Glomerular endothelial cell (primary cell): ENCODE results near the gene SNX18. TPM values are rescaled to one million over a fixed set of nuclear protein-coding genes. Genes with fewer than 3 reads are reported as not detected.

ENCODE experiments used
- DNase-seq: peaks from one replicate; pipeline ENCODE4 v3.0.0-alpha.2; 2011; ENCODE audit warnings: low read depth, low spot score; ENCODE audit errors: extremely low read depth
- total RNA-seq: library from RNA; depleted of rRNA; stranded (reverse); fragments of >200 nt; gene quantifications from 2 replicates; pipeline ENCODE4 v1.2.3, GENCODE V29; 2015

SNX18 gene
- total RNA-seq, 1 donor from 2014 or later, result 29.2 TPM

GRCh38 chr5:54538156-54538555 is 20.6 kb downstream of the SNX18 start:
- no peak for DNase-seq

GRCh38 chr5:54539001-54539400 is 21.4 kb downstream of the SNX18 start:
- DNase-seq, result no peak

- DNase-seq, result no peak
Observed at GRCh38 chr5:54540286-54540685, 22.7 kb downstream of the SNX18 start.

GRCh38 chr5:54541823-54542783 is 24.5 kb downstream of the SNX18 start:
- DNase-seq, result no peak

DNA sequence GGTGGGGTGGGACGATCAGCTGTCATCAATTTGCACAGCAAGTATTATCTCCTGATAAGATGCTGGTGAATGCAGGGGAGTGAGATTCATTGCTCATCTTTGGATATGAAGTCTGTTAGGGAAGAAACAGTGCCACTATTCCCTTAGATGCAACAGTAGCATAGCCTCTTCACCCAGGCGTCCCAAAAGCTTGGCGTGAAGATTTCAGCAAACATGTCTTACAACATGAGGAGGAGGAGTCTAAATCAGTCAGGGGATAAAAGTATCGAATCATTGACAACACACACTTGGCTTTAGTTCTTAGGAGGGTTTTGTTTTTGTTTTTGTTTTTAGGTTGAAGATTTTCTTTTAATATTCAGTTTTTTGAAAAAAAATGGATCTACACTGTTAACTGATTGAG is 26.5 kb downstream of the SNX18 start:
- DNase-seq, result no peak

- no peak for DNase-seq
Observed at GRCh38 chr5:54545796-54546195, 28.2 kb downstream of the SNX18 start.

- no peak for DNase-seq
Observed at GRCh38 chr5:54547711-54548250, 30.2 kb downstream of the SNX18 start.

GRCh38 chr5:54548565-54548964 is 31.0 kb downstream of the SNX18 start:
- no peak for DNase-seq

DNA sequence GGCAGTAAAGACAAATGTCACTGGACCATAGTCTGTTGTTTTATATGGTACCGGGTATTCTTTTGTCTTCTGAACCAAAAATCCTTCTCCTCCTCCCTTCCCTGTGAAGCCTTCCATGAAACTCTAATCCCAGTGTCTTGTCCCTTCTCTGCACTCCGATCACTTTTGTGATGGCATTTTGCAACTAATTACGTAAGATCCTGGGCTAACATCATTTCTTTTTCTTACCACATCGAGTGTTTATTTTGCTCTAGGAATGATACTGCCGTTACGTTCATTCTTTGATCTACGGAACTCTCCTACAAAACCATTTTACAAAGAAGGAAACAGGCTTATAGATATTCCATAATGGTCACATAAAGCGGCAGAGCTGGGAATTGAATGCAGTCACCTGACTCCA is 33.7 kb downstream of the SNX18 start:
- no peak for DNase-seq

DNA sequence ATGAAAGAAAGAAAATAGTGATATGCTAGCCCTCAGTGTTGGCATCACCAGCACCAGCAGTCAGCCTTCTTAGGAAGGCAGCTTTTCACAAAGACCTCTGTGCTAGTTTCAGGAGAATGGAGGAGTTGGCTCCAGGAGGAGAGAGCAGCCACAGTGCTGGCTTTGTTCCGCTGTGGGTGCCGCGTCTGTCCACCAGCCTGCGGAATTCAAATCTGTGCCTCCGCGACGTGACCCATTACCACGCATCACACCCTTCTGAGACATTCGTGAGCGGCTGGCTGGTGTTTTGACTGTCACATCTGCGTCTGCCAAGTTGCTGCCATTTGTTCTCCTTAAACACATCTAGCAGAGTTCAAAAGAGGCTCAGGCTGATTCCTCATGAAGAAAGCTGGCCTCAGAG is 34.4 kb downstream of the SNX18 start:
- no peak for DNase-seq

DNA sequence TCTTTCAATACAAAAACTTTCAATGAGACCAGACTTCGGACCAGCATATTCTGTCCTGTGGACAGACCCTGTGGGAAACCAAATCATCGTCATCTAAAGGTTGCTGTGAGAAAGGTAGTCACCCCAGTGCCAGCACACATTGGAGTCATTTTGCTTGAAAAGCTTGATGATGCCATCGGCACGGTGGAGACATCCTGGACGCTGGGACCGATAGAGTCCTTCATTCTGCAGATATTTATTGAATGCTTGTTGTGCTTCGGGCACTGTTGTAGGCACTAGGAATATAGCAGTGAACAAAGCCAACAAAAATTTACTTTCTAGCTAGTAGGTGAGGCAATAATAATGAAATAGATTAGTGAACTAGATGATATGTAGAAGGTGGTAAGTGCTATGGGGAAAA is 34.9 kb downstream of the SNX18 start:
- no peak for DNase-seq

GRCh38 chr5:54553659-54554207 is 36.2 kb downstream of the SNX18 start:
- DNase-seq, result no peak

DNA sequence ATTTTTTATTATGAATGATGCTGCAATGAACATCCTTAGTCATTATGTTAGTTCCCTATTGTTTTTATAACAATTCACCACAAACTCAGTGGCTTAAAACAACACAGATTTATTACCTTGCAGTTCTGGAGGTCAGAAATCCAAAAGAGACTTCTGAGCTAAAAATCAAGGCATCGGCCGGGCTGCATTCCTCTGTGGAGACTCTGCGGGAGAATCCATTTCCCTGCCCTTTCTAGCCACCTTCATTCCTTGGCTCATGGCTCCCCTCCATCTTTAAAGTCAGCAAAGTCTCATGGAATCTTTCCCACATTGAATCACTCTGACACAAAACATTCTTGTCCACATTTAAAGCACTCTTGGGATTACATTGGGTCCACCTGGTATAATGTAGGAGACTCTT is 38.6 kb downstream of the SNX18 start:
- DNase-seq, result no peak

GRCh38 chr5:54558362-54558761 is 40.8 kb downstream of the SNX18 start:
- DNase-seq, result peak; percentile 63

DNA sequence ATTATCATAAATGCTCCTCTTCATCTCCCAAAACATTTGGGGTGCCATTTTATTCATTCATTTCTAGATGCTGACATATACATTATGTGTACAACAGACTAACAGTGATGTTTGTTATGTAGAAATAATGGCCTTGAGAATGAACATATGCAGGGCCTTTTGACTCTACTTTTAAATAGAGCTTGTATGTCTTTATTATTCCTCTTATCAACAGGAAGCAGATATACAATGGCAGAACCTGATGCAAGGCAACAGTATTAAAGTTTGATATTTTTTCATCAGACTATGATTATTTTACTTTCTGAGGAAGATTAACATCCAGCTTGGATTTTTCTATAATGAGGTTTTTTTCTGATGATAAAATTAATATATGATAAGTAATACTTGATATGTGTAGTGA is 44.1 kb downstream of the SNX18 start:
- DNase-seq, result no peak

GRCh38 chr5:54563083-54563761 is 45.7 kb downstream of the SNX18 start:
- DNase-seq, result no peak

GRCh38 chr5:54567996-54568395 is 50.4 kb downstream of the SNX18 start:
- DNase-seq, result no peak

- no peak for DNase-seq
Observed at GRCh38 chr5:54570916-54571315, 53.4 kb downstream of the SNX18 start.

DNA sequence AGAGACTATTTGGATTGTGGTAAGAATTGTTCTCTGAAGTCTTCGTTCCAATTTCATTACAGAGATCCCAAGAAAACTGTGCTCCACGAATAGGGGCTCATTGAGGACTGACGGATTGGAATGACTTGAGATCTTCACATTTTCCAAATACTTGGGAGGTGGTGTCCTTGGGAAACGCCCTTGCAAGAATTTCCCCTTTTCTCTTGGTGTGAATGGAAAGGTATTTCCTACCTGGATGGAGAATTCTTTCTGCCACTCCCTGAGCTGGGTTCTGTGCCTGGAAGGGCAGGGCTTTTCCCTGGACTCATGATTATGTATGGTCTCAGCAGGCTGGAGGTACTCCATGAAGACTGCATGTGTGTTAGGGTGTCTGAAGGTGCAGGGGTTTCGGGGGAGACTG is 53.9 kb downstream of the SNX18 start:
- no peak for DNase-seq

DNA sequence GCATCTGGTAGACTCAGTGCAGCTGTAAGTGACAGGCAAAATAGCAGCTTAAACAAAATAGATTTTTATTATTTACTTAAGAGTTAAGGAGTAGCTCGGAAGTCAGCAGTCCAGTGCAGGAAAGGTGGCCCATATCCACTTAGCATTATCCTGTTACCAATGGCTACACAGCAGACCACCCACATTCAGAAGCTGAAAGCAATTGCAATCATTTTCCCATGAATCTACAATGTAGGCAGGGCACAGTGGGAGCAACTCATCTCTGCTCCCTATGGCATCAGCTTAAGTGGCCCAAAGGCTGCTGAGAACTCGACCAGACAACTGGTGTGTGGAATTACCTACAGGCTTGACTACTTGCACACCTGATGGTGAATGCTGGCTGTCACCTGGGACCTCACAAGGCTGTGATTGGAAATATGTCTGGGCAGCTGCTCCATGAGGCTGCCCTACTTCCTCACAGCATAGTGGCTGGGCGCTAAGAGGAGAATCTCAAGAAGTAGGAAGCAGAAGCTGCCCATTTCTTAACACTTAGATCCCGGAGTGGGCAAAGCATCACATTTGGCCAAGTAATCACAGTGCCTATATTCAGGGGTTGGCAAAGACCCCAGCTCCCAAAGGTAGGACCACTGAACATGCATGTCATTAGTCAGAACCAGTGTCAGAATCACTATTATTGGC is 56.4 kb downstream of the SNX18 start:
- DNase-seq, result no peak

GRCh38 chr5:54577528-54577927 is 60.0 kb downstream of the SNX18 start:
- DNase-seq, result no peak
